T-helper 2 cell (primary cell): ENCODE data around the gene GLCE.

Experiments used
- DNase-seq, 5 experiments: peaks; one replicate each; pipeline versions ENCODE4 v3.0.0 to v3.0.0-alpha.2; 2012 to 2022
- total RNA-seq, 2 donors: gene quantifications; one replicate each; lab custom pipeline; 2026; lab: John Stamatoyannopoulos, UW

The GLCE gene
- total RNA-seq = 16.5 to 22.6 reads per million in 2 donors

GRCh38 chr15:69160141-69160993 lies at the start of gene GLCE:
TSS of gene GLCE (plus strand) at chr15:69160635. CDS start at chr15:69255807, 95,172 bp downstream.
- peak; percentile 85 to 95 (median 89) for DNase-seq

- DNase-seq = no peak
Measured at GRCh38 chr15:69114331-69114928, 46.0 kb upstream of the GLCE start.

DNA sequence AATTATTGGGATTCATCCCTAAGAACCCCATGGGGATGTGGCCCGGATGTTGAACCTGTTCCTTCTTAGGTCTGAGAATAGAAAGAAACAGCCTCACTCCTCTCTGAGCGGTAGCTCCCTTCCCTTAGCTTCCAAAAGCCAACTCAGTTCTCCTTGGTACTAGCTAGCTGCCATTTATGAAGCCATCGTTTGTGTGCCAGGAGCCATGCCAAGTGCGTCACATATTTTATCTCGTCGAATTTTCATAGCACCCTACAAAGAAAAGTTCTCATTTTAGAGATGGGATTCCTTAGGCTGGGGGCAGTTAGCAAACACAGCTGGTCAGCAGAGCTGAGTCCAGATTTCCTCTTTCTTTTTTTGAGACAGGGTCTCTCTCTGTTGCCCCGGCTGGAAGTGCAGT lies 45.4 kb upstream of the GLCE start:
- DNase-seq = no peak

DNA sequence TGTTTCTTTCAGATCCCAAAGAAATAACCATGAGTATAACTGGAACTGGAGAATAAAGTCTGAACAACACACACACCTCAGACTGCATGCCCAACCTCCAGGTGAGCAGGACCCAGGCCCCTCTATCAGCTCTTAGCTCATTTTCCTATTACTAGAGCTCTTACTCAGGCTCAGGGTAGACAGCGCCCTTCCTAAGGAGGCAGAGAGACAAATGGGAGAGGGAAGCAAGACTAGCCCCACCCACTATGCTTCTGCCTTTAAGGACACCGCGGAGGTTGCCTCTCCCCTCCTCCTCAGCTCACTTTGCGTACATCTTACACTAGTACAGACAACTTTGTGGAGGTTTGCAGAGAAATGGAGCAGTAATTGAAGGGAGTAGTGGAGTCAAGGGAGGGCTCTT lies 44.0 kb upstream of the GLCE start:
- no peak for DNase-seq

- DNase-seq = no peak
Measured at GRCh38 chr15:69117431-69117871, 43.0 kb upstream of the GLCE start.

- DNase-seq = no peak
Measured at GRCh38 chr15:69118089-69118488, 42.3 kb upstream of the GLCE start.

- DNase-seq = no peak
Measured at GRCh38 chr15:69119001-69119400, 41.4 kb upstream of the GLCE start.

DNA sequence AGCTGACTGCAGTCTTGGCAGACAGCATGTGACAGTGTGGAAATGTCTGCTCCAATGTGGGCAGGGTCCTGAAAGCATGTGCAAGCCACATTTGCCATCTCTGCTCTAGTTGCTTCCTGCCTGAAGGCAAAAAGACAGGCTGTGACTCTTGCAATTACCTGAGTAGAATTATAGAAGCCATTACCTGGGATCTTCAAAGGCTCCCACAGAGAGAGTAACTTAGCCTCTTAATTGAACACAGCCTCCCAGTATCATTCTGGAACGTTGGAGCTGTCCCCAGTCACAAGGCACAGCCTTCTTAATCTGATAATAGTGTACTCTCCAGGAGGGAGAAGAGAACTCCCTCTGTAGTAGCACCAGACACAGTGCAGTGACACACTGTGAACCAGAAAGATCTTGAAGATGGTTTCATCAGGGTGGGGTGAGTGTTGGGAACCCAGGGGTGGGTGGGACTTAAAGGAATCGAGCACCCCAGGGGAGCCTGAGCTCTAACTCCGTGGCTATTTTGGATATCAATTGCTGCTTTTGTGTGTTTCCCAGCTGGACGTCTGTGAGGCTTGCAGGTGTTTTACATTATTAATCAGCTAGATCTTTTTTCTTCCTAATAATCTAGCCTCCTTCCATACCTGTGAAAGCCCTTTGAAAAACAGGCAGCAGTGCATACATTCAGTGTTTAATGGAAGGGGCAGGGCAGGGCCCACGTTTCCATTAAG lies 40.6 kb upstream of the GLCE start:
- DNase-seq = no peak

- no peak for DNase-seq
Measured at GRCh38 chr15:69120732-69121131, 39.7 kb upstream of the GLCE start.

DNA sequence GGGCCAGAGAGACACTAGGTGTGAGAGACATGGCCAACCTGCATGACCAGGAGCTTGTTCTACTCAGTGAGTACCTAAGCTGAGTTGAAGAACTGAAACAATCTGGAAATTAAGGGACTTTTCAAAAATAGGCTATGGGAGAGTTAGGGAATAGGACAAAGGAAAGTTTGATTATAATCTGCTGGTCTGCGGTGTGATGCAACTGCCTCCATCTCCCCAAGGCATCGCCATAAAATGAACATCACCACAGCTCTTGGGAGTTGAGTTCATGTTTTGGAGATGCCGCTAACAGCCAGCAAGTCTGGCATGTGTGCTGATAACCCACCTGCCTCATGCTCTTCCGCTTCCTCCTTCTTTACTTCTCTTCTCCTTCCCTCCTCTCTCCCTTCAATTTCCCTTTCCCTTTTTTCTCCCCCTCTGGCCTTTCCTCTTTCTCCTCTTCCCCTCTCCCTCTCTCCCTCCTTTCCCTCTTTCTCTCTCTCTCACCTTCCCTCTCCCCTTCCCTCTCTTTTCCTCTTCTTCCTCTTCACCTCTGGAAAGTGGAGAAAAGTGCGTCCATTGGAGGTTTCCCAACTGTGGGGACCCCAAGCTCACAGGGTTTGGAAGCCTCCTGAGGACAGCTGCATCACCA lies 39.1 kb upstream of the GLCE start:
- no peak for DNase-seq

- no peak for DNase-seq
Measured at GRCh38 chr15:69125236-69125635, 35.2 kb upstream of the GLCE start.

- DNase-seq = no peak
Measured at GRCh38 chr15:69126054-69126469, 34.4 kb upstream of the GLCE start.

- no peak for DNase-seq
Measured at GRCh38 chr15:69127306-69127705, 33.1 kb upstream of the GLCE start.

- DNase-seq = no peak
Measured at GRCh38 chr15:69128667-69129311, 31.6 kb upstream of the GLCE start.

DNA sequence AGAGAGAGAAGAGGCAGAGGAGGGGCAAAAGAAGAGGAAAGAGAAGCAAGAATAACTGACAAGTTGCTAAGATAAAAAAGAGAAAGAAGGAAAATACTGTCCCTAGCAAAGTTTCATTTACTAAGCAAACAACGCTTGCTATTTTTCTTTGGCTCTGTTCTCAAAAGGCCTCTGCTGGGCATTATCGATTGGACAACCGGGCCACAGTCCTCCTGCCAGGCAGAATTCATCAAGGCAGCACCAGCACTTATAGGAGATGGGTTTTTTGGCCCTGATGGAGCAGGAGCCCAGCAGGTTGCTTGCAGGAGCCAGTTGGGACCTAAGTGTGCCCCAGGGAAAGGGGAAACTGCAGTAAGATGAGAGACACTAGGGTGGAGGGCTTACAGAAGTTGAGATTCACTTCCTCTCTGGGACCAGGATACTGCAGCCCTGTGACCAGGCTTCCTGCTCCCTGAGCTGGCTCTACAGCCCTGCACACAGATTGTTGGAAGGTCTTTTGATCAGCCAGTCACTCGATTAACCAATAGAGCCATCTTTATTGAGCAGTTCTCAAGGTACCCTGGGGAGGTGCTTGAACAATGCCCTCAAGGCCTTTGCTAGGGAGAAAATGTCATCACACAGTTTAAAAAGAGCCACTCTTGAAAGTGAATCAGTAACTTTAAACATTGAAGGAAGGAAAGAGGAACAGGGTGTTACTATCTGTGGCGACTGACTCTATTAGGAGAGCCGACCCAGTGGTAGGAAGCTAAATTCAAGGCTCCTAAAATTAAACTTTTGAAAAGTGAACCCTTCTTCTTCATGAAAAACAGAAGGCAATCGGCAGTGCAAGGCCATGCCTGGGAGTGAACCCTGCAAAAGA lies 28.8 kb upstream of the GLCE start:
- no peak for DNase-seq

- no peak for DNase-seq
Measured at GRCh38 chr15:69132430-69132829, 28.0 kb upstream of the GLCE start.

GRCh38 chr15:69132977-69133861 lies 27.2 kb upstream of the GLCE start:
- DNase-seq = no peak

GRCh38 chr15:69133862-69134519 lies 26.4 kb upstream of the GLCE start:
- DNase-seq = no peak

DNA sequence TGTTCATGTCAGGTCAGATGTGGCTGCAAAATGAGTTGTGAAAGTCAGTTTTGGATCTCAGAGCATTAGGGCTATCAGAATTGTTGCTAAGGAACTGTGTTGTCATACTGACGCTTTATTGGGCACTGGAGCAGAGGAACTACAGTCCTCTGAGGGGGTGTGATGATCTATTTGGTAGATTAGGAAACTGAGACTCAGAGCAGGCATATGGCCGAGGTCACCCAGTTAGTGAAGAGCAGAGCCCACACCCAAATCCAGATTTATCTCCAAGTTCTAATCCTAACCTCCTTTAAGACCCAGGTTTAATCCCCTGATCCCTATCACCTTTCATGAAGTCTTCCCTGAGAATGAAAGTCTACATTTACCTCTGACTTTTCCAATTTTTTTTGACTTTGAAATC lies 25.6 kb upstream of the GLCE start:
- DNase-seq = no peak

DNA sequence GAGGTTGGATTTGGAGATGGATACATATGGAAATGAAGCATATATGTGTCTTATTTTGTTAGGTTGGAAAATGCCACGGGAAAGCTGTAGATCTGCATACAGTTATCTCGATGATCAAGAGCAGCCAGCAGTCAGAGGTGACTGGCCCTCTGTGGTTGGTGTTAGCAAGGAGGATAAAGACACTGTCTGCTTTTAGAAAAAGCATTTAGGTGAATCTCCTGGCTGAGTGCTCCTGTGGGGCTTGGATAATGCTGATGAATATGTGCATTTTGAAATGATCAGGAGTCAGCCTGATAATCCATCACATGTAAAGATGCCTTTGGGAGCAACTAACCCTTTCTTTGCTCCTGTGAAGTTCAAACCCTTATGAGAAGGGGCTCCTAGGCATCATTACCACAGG lies 24.9 kb upstream of the GLCE start:
- DNase-seq = no peak
